Mucosa of stomach (tissue), 1 donor: Measurements from ENCODE around the gene SLC23A2.
"Not testable (repeated sequence)": the region's sequence is repeated elsewhere in the genome, so short reads cannot be mapped to it uniquely, and the experiment has no call there.

Experiments used
- H3K27me3 ChIP-seq: one replicate; pipeline ENCODE4 v1.7.0; 2013; ENCODE audit warnings: mild to moderate bottlenecking, low read length; ENCODE audit not compliant: control insufficient read depth, insufficient read depth
- H3K36me3 ChIP-seq: one replicate; pipeline ENCODE4 v1.7.0; 2013; ENCODE audit warnings: low read length; ENCODE audit not compliant: control insufficient read depth, insufficient read depth
- H3K4me1 ChIP-seq: one replicate; pipeline ENCODE4 v1.7.0; 2013; ENCODE audit warnings: mild to moderate bottlenecking, low read length; ENCODE audit not compliant: control insufficient read depth, insufficient read depth
- H3K4me3 ChIP-seq: one replicate; pipeline ENCODE4 v1.7.0; 2013; ENCODE audit warnings: low read length
- H3K9ac ChIP-seq: one replicate; pipeline ENCODE4 v1.7.0; 2013; ENCODE audit warnings: mild to moderate bottlenecking, low read length, moderate library complexity
- H3K9me3 ChIP-seq: one replicate; pipeline ENCODE4 v1.7.0; 2013; ENCODE audit warnings: mild to moderate bottlenecking, low read length, moderate library complexity; ENCODE audit not compliant: control insufficient read depth
- donor health status: Pancreatic carcinoma.

The SLC23A2 gene

DNA sequence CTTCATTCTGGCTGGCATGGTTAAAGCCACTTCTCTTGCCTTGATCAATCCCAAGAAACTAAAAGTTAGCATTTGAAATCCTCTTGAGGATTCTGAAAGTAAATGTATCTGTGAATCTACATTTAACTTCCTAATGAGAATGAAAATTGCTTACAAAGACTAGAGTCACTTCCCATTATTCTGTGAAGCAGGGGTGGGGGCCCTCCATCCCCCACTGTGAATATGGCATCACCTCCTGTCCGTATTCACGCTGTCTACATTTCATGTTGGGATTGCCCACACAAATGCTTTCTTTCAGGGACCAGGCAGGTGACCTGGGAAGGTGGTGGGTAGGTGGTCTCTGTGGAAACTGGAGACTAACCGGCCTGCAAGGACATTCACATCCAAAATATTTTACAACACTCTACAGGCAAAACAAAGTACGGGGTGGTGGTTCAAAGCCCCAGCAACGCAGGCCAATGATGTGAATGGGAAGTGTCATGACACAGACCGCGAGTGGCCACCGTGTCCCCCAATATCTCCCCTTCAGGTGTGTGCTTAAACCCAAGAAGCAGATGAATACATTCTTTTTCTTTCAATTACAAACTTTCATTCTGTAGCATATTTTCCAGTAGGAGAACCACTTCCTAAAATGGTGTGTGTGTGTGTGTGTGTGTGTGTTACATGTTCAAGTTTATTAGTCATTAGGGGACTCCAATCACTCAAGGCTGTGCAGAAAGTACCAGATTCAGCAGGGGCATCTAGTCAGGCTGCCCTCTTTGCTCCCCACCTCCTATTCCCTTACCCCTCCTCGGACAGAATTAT, 147.4 kb downstream of the SLC23A2 start:
- Histone ChIP-seq H3K9ac (no peak overlapping the region), H3K36me3 (no peaks in the 10 kb centered on the region)

DNA sequence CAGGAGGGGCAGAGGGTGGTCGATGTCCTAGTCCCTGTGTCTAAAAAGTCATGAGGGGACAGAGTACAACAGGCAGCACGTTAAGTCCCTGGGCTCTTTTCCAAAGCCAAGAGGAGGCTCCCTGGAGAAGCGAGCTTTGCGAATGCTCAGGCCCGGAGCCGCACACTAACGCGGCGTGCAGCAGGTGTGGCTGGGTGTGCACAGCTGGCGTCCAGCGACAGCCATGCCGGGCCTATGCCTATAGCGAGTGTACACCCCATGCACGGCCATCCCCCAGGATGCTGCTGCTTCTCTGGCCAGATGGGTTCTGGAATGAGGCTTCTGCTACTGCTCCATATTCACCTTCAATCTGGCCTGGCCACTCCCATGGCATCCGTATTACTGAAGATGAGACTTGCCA, 148.3 kb downstream of the SLC23A2 start:
- no peak overlapping the region for H3K4me3 ChIP-seq
- no peak overlapping the region for H3K9ac ChIP-seq
- no peaks in the 10 kb centered on the region for H3K27me3 ChIP-seq
- no peaks in the 10 kb centered on the region for H3K4me1 ChIP-seq
- no peaks in the 10 kb centered on the region for H3K36me3 ChIP-seq
- H3K9me3 ChIP-seq: no peaks in the 10 kb centered on the region

More for the DNA sequence above, 147.4 kb downstream of the SLC23A2 start:
- no peaks in the 10 kb centered on the region for H3K27me3 ChIP-seq
- H3K4me3 ChIP-seq: no peak overlapping the region
- H3K4me1 ChIP-seq: no peaks in the 10 kb centered on the region
- H3K9me3 ChIP-seq: no peaks in the 10 kb centered on the region

DNA sequence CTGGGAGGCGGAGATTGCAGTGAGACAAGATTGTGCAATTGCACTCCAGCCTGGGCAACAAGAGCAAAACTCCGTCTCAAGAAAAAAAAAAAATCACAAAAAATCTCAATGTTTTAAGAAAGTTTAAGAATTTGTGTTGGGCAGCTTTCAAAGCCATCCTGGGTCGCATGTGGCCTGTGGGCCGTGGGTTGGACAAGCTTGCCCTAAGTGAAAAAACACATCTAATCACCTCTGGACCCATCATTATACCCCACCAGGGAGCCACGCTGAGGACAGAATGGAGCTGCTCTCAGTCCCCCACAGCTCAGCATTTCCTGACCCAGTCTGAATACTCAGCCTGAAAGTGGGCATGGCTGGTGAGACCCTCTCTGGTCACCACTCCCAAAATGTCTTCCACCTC, 150.3 kb downstream of the SLC23A2 start:
- H3K9ac ChIP-seq: no peak overlapping the region

DNA sequence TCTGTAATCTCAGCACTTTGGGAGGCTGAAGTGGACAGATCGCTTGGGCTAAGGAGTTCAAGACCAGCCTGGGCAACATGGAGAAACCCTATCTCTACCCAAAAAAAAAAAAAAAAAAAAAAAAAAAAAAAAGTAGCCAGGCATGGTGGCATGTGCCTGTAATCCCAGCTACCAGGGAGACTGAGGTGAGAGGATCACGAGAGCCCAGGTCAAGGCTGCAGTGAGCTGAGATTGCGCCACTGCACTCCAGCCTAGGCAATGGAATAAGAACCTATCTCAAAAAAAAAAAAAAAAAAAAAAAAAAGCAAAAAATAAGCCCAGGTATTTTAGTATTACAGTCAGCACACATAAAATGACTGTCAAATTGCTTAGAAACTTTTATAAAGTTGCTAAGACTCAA, 152.5 kb downstream of the SLC23A2 start:
- H3K9ac ChIP-seq, H3K4me3 ChIP-seq, H3K9me3 ChIP-seq, H3K4me1 ChIP-seq, H3K36me3 ChIP-seq, H3K27me3 ChIP-seq: not testable (repeated sequence)

More for the DNA sequence above, 150.3 kb downstream of the SLC23A2 start:
- Histone ChIP-seq H3K27me3 (no peaks in the 10 kb centered on the region), H3K4me3 (no peak overlapping the region), H3K36me3 (no peaks in the 10 kb centered on the region), H3K4me1 (no peaks in the 10 kb centered on the region), H3K9me3 (no peaks in the 10 kb centered on the region)

DNA sequence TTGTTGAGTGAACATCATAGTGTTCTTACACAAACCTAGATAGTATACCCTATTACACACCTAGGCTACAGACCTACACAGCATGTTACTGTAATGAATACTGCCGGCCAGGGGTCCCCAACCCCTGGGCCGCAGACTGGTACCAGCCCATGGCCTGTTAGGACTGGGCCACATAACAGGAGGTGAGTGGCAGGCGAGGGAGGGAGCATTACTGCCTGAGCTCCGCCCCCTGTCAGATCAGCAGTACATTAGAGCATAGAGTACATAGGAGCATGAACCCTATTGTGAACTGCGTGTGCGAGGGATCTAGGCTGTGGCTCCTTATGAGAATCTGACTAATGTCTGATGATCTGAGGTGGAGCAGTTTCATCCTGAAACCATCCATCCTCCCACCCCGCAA, 153.3 kb downstream of the SLC23A2 start:
- no peaks in the 10 kb centered on the region for H3K27me3 ChIP-seq
- no peaks in the 10 kb centered on the region for H3K4me1 ChIP-seq
- H3K36me3 ChIP-seq: no peaks in the 10 kb centered on the region
- H3K9me3 ChIP-seq: no peaks in the 10 kb centered on the region
- H3K9ac ChIP-seq: no peak overlapping the region
- H3K4me3 ChIP-seq: no peak overlapping the region

DNA sequence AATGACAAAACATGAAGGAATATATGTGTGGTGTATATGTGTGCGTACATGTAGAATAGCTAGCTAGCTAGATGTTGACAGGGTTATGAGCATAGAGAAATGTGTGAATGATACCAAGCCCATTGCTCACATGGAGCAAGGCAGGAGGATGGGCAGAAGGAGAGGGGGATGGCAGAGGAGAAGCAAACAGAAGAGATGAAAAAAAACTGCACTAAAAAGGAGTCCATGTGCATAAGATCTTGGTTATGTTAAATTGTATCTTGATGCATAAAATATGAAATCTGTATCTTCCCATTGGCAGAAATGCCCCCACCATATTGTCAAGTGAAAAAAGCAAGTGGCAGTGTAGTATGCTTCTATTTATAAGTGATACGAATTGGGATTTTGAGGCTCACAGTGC, 154.5 kb downstream of the SLC23A2 start:
- H3K36me3 ChIP-seq: no peaks in the 10 kb centered on the region
- no peaks in the 10 kb centered on the region for H3K27me3 ChIP-seq
- no peak overlapping the region for H3K9ac ChIP-seq
- H3K4me3 ChIP-seq: no peak overlapping the region
- H3K9me3 ChIP-seq: no peaks in the 10 kb centered on the region
- no peaks in the 10 kb centered on the region for H3K4me1 ChIP-seq

DNA sequence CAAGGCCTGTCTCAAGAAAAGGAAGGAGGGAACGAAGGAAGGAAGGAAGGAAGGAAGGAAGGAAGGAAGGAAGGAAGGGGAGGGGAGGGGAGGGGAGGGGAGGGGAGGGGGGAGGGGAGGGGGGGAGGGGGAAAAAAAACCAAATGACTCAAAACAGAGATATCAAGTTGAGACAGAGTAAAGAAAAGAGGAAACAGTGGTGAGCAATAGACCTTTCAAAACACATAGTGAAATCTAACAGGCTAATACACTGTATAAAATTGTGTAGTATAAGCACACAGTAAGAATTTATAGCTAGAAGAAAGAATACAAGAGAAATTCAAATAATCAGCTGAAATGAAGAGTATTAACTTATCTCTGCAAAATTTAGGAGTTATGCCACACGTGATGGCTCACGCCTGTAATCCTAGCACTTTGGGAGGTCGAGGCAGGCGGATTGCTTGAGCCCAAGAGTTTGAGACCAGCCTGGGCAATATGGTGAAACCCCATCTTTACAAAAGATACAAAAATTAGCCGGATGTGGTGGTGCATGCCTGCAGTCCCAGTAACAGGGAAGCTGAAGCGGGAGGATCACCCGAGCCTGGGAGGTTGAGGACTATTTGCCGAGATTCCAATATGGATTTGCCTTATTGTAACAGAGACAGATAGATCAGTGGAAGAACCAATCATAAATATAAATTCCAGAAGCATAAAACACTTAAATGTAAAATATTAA, 156.4 kb downstream of the SLC23A2 start:
- H3K4me3 ChIP-seq: no peak overlapping the region
- no peaks in the 10 kb centered on the region for H3K27me3 ChIP-seq
- no peaks in the 10 kb centered on the region for H3K4me1 ChIP-seq
- no peak overlapping the region for H3K9ac ChIP-seq
- H3K9me3 ChIP-seq: no peaks in the 10 kb centered on the region
- H3K36me3 ChIP-seq: no peaks in the 10 kb centered on the region

DNA sequence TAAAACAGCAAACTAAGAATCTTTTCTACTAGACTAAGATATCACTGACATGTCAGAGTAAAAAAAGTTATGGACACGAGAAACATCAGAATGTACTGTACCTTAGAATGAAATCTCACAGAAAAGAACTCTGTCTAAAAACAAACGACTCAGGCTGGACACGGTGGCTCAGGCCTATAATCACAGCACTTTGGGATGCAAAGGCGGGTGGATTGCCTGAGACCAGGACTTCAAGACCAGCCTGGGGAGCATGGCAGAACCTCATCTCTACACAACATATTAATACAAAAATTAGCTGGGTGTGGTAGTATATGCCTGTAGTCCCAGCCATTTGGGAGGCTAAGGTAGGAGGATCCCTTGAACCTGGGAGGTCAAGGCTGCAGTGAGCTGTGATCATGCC, 157.0 kb downstream of the SLC23A2 start:
- H3K4me3 ChIP-seq: no peak overlapping the region
- no peaks in the 10 kb centered on the region for H3K36me3 ChIP-seq
- no peaks in the 10 kb centered on the region for H3K27me3 ChIP-seq
- no peaks in the 10 kb centered on the region for H3K9me3 ChIP-seq
- H3K9ac ChIP-seq: no peak overlapping the region
- no peaks in the 10 kb centered on the region for H3K4me1 ChIP-seq

DNA sequence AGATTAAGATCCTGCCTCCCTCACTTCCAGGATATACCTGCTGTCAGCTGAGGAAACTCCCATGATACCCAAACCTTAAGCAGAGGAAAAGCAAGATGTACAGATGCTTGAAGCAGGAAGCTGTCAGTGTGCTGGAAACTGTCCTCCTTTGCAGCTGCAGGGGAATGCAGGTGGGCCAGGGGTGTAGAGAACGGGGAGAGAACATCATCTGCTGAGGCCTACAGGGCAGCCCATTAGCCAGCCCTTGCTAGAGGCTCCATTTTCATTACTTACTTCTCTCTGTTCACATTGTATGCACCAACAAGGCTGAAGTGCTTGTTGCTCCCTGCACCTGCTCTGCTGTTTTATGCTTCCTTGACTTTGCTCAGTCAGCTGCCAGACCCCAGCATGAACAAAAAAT, 160.5 kb downstream of the SLC23A2 start:
- no peaks in the 10 kb centered on the region for H3K36me3 ChIP-seq
- no peaks in the 10 kb centered on the region for H3K9me3 ChIP-seq
- no peak overlapping the region for H3K4me3 ChIP-seq
- H3K27me3 ChIP-seq: no peaks in the 10 kb centered on the region
- no peaks in the 10 kb centered on the region for H3K4me1 ChIP-seq
- no peak overlapping the region for H3K9ac ChIP-seq

DNA sequence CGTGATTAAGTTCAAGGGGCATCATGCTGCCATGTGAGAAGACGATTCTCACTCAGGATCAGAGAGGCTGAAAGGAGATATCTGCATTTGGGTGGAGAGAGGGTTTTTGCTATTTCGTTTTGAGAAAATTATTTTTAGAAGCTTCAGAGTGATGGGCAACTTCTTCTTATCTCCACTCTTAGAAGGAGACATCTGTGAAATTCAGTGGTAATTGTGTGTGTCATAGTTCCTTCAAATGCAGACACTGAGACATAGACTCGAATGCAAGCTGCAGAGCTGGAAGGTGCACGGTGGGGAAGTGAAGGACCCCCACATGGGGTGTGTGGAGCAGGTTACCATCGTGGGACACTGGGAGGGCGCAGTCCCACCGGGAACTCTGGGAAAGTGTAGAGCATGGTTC, 162.8 kb downstream of the SLC23A2 start:
- no peaks in the 10 kb centered on the region for H3K4me1 ChIP-seq
- H3K27me3 ChIP-seq: no peaks in the 10 kb centered on the region
- no peak overlapping the region for H3K9ac ChIP-seq

DNA sequence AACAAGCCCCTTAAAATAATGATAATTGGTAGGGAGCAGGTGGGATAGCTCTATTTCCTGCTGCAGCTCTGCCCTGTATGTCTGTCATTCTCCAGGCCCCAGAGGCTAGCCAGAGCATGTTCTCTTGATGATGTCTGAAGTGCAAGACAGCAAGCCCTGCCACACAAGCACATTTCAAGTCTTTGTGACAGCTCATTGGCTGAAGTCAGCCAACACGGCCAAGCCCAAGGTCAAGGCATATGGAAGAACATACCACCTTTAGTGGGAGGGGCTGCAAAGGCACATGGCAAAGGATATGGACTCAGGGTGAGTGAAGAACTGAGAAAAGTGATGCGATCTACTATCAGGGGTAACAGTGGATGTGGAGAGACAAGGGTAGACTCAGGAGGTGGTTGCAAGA, 163.6 kb downstream of the SLC23A2 start:
- Histone ChIP-seq H3K9me3 (no peaks in the 10 kb centered on the region), H3K4me1 (no peaks in the 10 kb centered on the region), H3K9ac (no peak overlapping the region), H3K27me3 (no peaks in the 10 kb centered on the region), H3K4me3 (no peak overlapping the region), H3K36me3 (no peaks in the 10 kb centered on the region)

More for the DNA sequence above, 162.8 kb downstream of the SLC23A2 start:
- Histone ChIP-seq H3K36me3 (no peaks in the 10 kb centered on the region), H3K4me3 (no peak overlapping the region), H3K9me3 (no peaks in the 10 kb centered on the region)

DNA sequence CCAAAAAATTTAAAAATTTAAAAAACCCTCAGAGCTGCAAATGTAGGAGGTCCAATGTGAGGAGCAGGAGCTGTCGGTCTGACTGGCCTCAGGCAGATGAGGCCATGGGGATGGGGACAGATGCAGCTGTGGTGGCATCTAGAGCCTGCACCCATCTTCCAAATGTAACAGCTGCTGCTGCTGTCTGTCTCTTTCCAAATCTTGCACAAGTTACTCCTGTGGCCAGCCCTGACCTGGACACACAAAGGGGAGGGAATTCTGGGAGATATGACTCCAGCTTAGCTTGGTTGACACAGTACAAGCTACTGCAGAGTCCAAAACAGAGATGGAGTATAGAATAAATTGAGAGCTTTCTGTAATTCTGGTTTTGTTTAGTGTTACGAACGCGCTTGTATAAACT, 164.4 kb downstream of the SLC23A2 start:
- no peaks in the 10 kb centered on the region for H3K36me3 ChIP-seq
- no peaks in the 10 kb centered on the region for H3K9me3 ChIP-seq
- no peak overlapping the region for H3K9ac ChIP-seq
- H3K27me3 ChIP-seq: no peaks in the 10 kb centered on the region
- H3K4me1 ChIP-seq: no peaks in the 10 kb centered on the region
- no peak overlapping the region for H3K4me3 ChIP-seq
